ENCODE measurements around the gene THSD4.

Gene THSD4

DNA sequence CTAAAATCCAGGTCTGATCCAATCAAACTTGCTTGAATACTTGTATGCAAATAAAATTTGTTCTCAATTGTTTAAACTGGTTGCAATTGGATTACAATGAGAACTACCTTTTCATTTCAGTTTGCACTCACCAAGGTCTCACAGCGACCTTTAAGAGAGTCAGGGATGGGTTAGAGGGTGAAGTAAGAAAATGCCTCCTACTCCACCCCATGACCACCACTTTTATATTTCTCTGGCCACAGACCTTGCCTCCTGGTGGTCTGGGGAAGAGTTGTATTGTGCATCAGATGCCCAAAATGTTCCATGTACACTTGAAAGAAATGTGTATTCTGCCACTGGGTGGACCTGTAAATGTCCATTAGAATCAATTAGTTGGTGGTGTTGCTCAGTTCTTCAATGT is 16.4 kb upstream of the THSD4 start:
- peak; percentile 37 for DNase-seq

DNA sequence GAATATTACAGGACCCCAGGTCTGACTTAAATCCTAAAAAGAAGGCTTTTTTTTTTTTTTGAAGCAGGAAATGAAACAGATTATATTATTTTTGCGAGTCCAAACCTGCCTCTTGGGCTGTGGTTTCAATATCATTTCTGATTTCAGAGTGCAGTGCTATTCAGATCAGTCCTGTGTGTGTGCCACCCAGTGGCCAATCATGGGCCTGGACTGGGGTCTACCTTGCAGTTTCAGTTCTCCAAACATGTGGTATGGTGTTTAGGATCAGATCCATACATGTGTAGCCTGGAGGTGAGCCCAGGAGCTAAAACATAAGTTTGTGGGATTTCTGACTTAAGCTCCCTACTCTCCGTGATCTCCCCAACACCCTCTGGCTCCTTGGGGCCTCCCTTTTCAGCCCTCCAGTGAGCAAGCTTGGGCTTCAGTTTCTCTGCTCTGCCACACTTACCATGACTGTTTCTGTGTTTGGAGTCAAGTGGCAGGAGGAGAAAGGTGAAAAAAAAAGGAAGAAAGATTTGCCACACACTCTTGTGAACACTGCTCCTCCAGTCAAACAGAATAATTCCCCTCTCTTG is 12.1 kb upstream of the THSD4 start:
- peak; percentile 54 for DNase-seq

DNA sequence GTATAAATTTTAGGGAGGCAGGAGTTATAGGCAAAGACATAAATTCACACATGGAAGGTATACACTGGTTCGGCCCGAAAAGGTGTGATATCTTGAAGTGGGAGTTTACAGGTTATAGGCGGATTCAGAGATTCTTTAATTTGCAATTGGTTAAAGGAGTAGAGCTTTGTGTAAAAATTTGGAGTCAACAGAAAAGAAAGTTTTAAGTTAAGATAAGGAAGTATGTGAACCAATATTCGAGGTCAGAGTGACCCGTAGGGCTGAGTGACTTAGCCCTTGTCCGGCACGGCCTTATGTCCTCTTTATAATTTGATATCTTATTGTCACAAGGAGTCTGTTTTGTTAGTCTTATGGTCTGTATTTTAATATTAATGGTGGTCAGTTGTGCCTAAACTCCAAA is 10.6 kb upstream of the THSD4 start:
- peak; percentile 15 for DNase-seq

DNA sequence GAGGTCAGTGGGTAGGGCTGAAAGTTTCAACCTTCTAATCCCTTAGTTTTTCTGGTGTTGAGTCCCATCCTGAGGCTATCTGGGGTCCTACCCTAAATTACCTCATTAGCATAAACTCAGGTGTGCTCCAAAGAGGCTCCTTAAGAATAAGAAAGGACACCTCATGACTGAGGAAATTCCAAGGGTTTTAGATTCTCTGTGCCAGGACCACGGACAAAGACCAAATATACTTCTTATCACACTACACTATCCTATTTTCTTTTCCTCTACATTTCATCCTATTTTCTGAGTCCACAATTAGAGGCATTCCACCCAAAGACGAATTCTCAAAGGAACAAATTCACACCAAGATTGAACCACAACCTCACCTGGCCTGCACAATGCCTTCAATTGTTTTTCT is 9.8 kb upstream of the THSD4 start:
- DNase-seq, result no peak

DNA sequence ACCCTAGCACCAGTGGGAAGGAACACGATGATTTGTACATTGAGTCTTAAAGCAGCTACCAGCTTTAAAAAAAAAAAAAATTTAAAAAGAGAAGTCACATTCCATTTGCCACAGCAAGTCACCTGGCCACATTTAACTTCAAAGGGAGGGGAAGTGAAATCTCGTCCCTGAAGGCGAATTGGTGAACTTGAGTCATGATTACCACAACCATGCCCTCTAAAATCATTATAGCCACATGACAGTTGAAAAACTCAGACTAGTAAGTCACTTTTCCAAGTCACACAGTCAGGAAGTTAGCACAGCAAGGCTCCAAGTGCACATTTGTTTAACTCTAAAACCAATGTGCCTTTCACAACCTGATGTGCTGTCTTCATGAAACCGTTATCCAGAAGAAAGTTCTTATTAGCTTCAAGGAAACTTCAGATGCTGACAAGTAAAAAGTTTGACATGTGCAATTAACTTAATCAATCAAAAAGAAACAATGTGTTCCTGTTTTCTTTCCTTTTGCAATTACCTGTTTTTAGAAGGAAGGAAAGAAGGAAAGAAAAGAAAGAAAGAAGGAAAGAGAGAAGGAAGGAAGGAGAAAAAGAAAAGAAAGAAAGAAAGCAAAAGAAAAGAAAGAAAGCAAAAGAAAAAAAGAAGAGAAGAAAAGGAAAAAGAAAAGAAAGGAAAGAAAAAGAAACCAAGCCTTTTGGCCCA is 8.3 kb upstream of the THSD4 start:
- DNase-seq, result no peak

DNA sequence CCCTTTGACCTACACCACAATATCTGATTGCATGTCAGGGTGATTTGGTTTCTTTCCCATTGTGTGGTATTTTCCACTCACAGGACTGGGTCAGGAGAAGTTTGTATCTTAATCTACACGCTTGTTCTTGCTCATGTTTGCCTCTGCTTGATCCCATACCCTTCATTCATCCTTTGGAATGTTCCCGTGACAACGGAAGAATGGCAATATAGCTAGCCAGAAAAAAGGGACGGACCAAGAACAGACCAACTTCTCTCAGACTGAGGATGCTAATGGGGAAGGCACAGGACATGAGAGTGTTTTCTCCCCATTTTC is 7.8 kb upstream of the THSD4 start:
- no peak for DNase-seq

DNA sequence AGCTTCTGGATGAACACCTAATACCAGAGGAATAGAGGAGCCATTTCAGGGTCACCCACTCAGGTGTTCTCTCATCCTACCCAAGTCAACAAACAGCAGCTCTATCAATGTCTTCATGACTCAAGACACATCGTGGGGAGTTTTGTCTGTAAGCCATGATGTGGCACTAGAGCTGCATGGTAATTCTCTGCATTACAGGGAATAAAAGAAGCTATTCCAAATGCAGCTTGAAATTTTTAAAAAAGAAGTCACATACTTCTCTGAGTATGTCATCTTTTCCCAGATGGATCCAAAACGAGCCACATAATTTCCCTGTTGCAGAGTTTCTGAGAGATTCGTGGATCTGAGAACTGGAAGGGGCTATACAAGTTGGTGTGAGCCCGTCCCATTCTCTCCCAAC is 6.1 kb upstream of the THSD4 start:
- no peak for DNase-seq

DNA sequence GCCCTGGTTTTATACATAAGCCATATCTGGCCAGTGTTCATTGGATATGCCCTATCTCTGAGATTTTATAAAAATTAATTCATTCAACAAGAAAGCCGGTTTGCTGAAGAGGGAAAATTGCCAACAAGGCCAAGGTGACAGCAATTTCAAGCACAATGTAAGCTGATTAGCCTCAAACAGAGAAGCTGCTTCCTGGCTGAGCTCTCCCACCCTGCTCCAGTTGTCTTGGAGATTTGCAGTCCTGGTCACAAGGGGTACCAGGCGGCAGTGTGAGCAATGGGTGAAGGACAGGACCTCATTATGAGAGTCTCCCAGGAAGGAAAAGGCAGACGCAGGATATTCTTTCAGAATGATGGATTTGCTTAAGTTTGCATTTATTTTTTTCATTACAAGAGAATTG is 5.4 kb upstream of the THSD4 start:
- no peak for DNase-seq

DNA sequence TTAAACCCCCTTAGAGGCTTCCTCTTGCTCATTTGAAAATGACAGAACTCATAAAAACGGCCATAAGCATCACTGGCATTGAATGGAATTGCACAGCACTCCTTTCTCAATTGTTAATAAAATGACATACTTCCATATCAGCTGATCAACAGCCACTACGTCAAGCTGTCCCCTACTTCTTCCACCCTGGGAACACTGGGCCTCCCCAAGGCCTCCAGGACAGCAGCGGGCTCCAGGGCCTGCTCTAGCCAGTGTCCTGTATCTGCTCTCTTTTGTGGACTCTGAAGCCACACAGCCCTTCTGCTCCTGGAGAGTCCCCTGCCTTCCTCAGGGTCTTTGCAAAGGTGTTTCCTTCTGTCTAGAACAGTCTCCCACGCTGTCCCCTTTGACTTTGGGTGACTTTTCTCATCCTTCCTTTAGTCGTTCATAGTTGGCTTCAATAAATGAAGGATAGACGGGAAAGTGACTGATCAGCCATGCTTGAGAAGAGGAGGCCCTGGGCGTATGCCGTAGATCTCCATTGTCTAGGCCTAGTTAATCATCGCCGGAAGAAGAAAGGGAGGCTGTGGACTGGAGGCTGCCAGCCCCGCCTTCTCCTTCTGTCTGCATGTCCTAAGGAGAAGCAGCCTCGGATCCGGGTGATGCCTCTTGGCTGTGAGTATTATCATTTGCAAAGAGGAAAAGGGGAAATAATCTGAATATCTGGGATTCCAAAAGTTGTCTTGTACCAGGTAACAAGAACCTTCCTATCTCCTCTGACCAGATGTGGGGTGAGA is 4.7 kb upstream of the THSD4 start:
- no peak for DNase-seq

DNA sequence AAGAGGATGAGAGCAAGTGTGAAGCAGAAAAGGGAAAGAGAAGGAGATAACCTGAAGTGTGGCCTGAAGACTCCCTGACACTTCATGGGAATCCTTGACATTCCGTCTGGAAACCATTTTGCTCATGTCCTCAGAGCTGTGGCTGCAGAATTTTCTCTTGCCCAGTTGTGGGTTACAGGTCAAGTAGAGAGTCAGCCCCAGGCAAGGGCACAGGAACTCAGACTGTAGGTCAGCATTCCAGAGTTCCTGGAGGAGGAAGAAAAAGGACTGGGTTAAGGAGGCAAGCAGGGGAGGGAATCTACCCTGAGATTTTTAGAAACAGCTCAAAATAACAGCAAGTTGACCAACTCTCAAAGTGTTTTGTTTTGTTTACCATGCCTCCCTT is 4.1 kb upstream of the THSD4 start:
- peak; percentile 92 for DNase-seq

DNA sequence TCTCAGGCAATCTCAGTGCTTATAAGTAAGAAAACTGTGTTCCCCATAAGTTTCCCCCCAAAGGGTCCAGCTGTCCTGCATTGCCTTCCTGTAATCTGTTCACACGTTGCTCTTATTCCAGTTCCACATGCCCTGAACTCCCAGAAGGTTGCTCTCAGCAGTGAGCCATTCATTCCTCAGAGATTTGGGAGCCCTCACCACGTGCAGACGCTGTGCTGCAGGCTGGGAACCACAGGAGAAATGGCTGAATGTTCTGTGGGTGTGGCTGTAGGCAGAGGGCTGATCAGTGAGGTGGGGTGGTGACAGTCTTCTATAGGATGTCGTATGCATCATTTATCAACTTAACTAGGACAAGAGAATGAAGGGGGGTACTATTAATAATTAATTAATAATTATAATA is 3.3 kb upstream of the THSD4 start:
- DNase-seq, result no peak

DNA sequence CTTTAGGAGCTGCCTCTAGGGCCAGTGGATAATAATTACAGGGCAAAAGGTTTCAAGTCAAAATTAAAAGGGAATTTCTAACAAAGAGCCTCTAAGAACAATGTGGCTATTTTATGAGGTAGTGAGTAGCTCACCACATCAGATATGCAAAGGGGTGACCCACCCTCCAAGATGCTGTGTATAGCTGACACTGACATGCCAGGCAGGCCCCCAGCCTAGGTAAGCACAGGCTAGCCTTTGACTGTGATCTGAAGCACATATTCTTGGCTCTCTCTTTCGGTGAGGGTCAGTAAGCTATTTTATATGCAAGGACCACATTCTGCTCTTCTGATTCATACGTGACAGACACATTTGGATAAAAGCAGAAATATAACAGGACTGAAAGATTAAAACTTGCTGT is 2.8 kb upstream of the THSD4 start:
- DNase-seq, result no peak

DNA sequence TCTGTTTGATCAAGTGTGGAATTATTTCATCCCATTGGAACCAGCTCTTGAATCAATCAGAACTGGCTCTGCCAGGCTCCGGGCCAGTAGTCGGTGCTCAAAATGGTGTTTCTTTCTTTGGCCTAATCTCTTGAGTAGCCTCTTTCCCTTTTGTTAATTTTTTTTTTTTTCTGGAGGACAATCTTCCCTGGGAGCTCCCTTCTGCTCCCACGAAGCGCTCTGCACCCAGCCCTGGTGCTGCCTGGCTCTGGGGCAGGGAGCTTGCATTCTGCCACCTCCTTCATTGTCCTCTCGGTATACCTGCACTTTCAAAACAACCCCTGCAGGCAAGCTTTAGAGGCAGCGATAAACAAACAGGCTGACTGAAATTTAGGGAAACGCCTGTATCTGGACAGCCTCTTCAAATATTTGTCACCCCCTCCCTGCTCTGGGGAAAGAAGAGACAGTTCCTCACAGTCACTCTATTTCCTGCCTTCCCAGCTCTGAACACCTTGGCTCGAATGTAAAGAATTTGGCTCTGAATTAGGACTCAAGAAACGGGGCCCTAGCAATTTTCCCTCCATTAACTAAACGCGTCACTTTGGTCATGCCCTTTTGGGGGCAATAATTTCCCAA is 1.1 kb upstream of the THSD4 start:
- peak; percentile 76 for DNase-seq

DNA sequence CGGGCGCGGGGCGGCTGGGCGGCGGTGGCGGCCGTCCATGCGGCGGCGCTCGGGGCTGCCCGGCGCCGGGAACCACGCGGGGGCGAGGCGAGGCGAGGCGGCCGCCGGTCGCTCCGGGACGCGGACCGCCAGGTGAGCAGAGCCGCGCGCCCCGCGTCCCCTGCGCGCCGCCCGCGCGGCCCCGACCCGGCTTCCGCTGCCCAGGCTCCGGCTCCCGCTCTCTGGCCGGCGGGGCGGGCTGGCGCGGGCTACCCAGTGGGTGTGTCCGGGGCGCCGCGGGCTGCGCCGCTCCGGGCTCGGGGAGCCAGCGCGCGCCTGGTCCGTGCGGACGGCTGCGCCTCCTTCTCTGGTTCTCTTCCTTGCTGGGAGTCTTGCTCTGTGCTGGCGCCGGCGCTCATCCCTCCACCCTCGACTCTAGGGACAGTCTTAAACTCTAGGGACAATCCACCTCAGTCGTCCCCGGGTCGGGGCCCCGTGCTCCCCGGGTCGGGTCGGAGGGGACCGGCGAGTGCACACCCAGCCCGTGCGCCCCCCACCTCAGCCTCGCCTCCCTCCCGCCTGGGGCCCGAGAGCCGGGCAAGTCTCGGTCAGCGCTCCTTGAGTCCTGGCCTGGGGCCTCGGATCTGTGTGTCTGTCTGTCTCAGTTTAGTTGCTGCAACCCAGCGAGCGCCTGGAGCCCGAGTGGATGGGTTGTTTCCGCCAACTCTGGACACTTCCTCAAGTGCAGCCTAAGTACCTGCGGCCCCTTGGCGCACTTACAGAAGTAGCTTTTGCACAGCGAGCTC is 488 bp downstream of the THSD4 start:
- peak; percentile 76 for DNase-seq

DNA sequence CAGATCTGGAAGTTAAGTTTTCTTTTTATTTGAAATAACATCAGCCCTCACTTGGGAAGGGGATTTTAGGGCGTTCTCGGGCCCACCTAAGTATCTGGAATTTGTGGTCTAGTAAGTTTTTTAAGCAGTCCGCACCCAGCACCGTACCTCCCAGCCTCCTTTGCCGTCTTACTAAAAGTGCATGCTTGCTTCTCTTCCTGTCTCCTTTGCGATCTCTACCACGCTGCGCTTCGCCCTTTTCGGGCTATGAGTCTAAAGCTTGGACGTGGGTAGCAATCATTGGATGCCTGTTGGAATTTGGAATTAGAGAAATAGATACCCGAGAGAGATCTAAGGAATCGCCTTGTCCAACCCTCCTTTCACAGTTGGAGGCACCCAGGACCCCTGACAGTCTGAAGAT is 1.1 kb downstream of the THSD4 start:
- DNase-seq, result no peak

DNA sequence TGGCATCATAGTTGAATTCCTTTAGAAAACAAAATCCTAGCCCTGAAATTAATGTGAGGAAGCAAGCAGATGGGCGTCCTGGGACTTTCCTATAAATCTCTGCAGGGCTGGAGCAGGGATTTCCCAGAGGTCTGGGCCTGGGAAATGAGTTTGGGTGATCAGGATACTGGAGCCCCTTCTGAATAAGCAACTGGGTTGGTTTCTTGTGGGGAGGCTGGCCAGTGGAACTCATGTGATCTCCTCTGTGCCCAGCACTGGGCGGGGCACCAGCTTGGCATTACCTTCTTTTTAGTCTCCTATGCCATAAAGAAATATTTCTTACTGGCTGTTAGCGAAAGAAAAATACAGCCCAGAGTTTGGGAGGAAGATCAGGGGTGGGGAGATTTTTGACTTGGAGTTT is 1.7 kb downstream of the THSD4 start:
- no peak for DNase-seq

DNA sequence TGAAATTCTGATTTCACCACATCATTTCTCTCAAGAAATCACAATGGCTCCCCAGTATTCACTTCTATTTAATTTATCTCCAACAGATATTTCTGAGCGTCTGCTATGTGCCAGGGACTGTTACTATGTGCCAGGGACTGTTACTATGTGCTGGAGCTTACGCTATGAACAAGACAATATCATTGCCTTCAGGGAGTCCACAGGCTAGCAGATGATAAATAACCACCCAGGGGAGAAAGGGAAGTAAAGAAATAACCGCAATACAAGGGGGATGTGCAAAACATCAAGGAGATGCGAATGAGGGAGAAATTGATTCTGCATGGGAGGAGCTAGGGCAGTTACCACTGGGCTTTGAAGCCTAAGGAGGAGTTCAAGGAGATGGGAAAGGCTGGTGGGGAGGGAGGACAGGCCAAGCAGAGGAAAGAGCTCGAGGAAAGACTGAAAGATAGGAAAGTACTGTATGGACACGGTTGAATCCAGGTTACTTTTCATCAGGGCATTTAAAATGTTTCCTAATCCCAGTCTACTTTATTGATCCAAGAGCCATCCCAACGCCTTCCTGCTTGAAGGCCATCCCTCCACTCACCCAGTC is 2.5 kb downstream of the THSD4 start:
- DNase-seq, result no peak

DNA sequence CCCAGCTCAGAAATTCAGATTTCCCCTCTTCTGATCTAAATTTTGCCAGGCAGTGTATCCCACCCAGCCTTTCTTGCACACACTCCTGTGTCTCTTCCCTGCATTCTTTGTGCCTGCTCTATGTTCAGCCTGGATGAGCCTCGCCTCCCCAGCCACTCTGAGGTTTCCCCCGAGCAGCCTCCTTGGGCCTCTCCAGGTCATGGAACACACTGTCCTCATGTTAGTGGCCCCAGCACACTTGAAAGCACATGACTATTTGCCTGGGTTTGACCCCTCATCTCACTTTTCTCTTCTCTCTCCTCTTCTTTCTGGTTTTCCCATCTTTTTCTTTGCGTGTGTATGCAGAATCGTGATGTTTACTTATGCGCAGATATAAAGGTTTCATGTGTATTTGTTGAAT is 3.1 kb downstream of the THSD4 start:
- no peak for DNase-seq

DNA sequence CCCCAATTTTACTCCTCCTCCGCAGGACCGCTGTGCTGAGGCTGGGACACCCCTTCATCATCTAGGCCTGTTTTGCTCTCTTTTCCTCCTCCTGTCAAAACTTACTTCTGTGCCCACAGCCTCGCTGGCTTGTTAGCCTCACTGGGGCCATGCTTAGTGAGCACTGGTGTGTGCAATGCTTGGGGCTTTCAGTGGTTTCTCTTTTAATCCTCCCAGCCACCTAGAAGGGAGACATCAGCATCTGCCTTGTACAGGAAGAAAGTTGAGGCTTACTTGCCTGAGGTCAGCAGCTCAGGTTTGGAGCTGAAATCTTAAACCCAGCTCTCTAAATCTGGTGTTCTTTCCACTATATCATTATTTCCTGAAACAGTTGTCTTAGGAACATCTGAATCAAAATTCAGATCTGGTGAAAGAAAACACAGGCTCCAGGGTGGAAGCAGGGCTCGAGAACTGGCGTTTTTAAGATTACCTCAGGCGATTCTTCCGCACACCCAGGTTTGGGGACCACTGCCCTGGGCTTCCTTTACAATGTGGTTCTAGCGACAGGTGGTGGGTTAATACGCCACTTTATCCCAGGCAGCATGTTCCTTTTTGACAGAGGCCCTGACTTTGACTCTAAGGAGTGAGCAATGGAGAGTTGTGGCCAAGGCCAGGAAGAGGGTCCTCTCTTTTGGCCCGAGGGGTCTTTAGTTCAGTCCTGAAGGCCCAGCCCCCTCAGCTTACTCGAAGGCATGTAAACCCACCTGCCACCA is 3.8 kb downstream of the THSD4 start:
- DNase-seq, result no peak

DNA sequence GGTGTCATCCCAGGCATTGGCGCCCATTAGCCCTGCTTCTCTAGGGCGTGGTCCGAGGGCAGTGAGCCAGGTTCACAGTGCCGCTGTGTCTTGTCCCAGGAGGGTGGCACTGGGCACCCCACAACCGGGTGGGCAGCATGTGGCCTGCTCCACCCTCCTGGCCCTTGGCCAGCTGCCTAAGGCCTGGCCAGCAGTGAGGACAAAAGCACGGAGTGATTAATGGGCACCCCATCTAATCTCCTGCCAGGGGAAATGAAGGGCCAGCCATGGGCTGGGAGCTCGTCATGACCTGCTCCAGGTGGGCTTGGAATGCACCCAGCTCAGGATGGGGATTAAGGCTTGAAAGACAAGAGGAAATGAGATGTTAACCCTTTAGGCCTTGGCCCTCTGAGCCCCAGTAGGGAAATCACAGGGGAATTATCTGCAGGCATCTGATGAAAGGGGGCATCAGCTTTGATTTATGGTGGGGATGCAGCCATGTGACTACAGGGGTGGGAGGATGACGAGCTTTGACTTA is 5.2 kb downstream of the THSD4 start:
- no peak for DNase-seq

DNA sequence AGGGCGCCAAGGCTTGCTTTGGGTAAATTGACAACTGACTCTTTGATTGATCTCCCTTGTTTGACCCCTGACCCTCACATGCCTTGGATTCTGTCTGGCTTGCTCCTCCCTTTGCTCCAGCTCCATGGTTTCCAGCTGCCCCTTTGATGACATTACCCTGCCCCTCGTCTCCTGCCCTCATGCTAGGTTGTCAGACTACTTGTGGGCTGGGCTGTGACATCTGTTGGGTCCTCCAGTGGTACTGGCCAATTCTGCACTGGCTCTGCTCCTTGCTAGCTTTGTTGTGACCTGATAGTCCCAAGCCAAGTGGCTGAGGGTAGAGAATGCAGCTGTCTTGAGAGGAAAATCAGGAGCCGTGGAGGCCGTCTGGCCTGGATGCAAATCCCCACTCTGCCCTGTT is 6.2 kb downstream of the THSD4 start:
- DNase-seq, result peak; percentile 63

Data from islet precursor cell (in vitro differentiated cells).